ENCODE results near the gene KRTAP4-16. TPM values are rescaled to one million over a fixed set of nuclear protein-coding genes. Genes with fewer than 3 reads are reported as not detected.

KRTAP4-16 gene
- total RNA-seq, 1 experiment from 2014 or later: not detected

DNA sequence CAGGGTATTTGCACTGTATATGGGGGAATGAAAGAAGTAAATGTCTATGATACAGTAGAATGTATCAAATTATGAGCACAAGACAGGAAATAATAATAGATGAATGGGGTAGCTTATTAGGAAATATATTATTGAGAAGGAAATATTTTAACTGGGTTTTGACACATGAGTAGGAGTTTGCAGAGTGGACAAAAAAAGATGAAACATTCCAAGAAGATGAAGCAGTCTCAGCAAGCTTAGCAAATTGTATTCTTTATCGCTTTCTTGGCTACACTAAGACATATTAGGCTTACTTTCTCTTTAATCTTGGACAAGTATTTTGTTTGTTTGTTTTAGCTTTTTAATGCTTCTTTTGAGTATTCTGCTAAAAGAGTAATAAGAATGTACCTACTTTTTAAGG, 1.9 kb upstream of the KRTAP4-16 start:
- no peaks in the 10 kb centered on the region for H3K79me2 ChIP-seq (ENCODE audit: insufficient read depth, low read length)
- ChIA-PET RAD21 (ENCODE audit: low non-redundant PET in 1 of 2, low total read pairs in 2 of 2, uncharacterized antibody in 2 of 2, unreplicated experiment in 2 of 2) (no interaction called here), POLR2A (no interaction called here), CTCF (no interaction called here)
- no peaks in the 10 kb centered on the region for H3K9me2 ChIP-seq (ENCODE audit: insufficient read depth)
- peaks cover 0 to 5% of the 10 kb centered on the region in 2 experiments; a peak in 1 of 4 replicates for H3K9me3 ChIP-seq (ENCODE audit: control insufficient read depth in 1 of 2, insufficient read depth in 1 of 2, low read depth in 1 of 2, low read length in 2 of 2)
- H3K27ac ChIP-seq (ENCODE audit: low read depth, low read length): peak overlapping the region; percentile 75; the same call in 1 of the 2 replicates
- H4K20me1 ChIP-seq (ENCODE audit: insufficient read depth): no peaks in the 10 kb centered on the region
- H3K36me3 ChIP-seq (ENCODE audit: control insufficient read depth in 1 of 2, insufficient read depth in 2 of 2, low read length in 2 of 2): peaks cover 0 to 16% of the 10 kb centered on the region in 2 experiments; a peak in 2 of 4 replicates
- peak overlapping the region; percentile 59 for H3K4me2 ChIP-seq (ENCODE audit: low read length)
- ATAC-seq (no peak), DNase-seq (ENCODE audit: low read depth, low spot score) (no peak)
- H3K4me1 ChIP-seq (ENCODE audit: control insufficient read depth in 1 of 2, insufficient read depth in 2 of 2, low read length in 2 of 2): peaks cover 13 to 52% of the 10 kb centered on the region in 2 experiments
- no peak overlapping the region for H2AFZ ChIP-seq (ENCODE audit: low read depth, low read length, poor library complexity, severe bottlenecking)
- no peak overlapping the region for H3K4me3 ChIP-seq (replicated peaks in 1 of 2; ENCODE audit: low read depth in 1 of 2, low read length in 2 of 2)
- H3K27me3 ChIP-seq (ENCODE audit: insufficient read depth, low read length): no peaks in the 10 kb centered on the region
- BruUV-seq (replicated peaks): no TSS peak
- TF ChIP-seq CBX3 (IDR thresholded peaks at IDR 0.05; ENCODE audit: low read depth) (no peak), SIN3A (IDR thresholded peaks at IDR 0.05; ENCODE audit: low read depth) (no peak), POLR2A (IDR thresholded peaks at IDR 0.05; ENCODE audit: borderline replicate concordance, extremely low read depth, insufficient read depth, insufficient read length) (no peak), YY1 (IDR thresholded peaks at IDR 0.05; ENCODE audit: extremely low read depth, insufficient replicate concordance, low read depth, low read length) (no peak), POLR2AphosphoS5 (IDR thresholded peaks at IDR 0.05; ENCODE audit: low read depth, low read length) (no peak), RAD21 (IDR thresholded peaks at IDR 0.05; ENCODE audit: low read depth) (no peak), TCF7L2 (IDR thresholded peaks at IDR 0.05; ENCODE audit: borderline replicate concordance, extremely low read depth, insufficient read depth, insufficient read length) (no peak), SP1 (IDR thresholded peaks at IDR 0.05; ENCODE audit: low read depth) (no peak)
- TF ChIP-seq, protein P1, sequence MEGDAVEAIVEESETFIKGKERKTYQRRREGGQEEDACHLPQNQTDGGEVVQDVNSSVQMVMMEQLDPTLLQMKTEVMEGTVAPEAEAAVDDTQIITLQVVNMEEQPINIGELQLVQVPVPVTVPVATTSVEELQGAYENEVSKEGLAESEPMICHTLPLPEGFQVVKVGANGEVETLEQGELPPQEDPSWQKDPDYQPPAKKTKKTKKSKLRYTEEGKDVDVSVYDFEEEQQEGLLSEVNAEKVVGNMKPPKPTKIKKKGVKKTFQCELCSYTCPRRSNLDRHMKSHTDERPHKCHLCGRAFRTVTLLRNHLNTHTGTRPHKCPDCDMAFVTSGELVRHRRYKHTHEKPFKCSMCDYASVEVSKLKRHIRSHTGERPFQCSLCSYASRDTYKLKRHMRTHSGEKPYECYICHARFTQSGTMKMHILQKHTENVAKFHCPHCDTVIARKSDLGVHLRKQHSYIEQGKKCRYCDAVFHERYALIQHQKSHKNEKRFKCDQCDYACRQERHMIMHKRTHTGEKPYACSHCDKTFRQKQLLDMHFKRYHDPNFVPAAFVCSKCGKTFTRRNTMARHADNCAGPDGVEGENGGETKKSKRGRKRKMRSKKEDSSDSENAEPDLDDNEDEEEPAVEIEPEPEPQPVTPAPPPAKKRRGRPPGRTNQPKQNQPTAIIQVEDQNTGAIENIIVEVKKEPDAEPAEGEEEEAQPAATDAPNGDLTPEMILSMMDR (IDR thresholded peaks at IDR 0.05 in 2 of 3, conservative IDR thresholded peaks at IDR 0.05 in 1 of 3; ENCODE audit: borderline replicate concordance in 1 of 3, insufficient read depth in 1 of 3, low read depth in 2 of 3, low read length in 2 of 3): no peak
- TF ChIP-seq, protein P2, sequence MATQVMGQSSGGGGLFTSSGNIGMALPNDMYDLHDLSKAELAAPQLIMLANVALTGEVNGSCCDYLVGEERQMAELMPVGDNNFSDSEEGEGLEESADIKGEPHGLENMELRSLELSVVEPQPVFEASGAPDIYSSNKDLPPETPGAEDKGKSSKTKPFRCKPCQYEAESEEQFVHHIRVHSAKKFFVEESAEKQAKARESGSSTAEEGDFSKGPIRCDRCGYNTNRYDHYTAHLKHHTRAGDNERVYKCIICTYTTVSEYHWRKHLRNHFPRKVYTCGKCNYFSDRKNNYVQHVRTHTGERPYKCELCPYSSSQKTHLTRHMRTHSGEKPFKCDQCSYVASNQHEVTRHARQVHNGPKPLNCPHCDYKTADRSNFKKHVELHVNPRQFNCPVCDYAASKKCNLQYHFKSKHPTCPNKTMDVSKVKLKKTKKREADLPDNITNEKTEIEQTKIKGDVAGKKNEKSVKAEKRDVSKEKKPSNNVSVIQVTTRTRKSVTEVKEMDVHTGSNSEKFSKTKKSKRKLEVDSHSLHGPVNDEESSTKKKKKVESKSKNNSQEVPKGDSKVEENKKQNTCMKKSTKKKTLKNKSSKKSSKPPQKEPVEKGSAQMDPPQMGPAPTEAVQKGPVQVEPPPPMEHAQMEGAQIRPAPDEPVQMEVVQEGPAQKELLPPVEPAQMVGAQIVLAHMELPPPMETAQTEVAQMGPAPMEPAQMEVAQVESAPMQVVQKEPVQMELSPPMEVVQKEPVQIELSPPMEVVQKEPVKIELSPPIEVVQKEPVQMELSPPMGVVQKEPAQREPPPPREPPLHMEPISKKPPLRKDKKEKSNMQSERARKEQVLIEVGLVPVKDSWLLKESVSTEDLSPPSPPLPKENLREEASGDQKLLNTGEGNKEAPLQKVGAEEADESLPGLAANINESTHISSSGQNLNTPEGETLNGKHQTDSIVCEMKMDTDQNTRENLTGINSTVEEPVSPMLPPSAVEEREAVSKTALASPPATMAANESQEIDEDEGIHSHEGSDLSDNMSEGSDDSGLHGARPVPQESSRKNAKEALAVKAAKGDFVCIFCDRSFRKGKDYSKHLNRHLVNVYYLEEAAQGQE (IDR thresholded peaks at IDR 0.05; ENCODE audit: low read depth): no peak
- peak overlapping the region; percentile 45 for H3K9ac ChIP-seq (ENCODE audit: low read length)
- intact Hi-C loops (cut with micrococcal nuclease): no loop called here
